GM12878 (cell line): Measurements from ENCODE around the gene EEFSEC.

Experiments used
- BRCA1 ChIP-seq: IDR thresholded peaks from 2 replicates; pipeline ENCODE4 v1.6.1; 2011; ENCODE audit warnings: low read depth, low read length, improper control_type of control experiment
- CEBPB ChIP-seq, 2 experiments: fragments of 150-350 bp in 1 of 2; IDR thresholded peaks; 2 replicates each; pipeline ENCODE4 v1.6.1; 2012 to 2014; ENCODE audit warnings: low read depth in 2 of 2, low read length in 2 of 2, borderline replicate concordance in 1 of 2, inconsistent platforms in 1 of 2
- E4F1 ChIP-seq: fragments of 450-650 bp; IDR thresholded peaks from 2 replicates; pipeline ENCODE4 v1.6.1; 2018; ENCODE audit warnings: borderline replicate concordance, mild to moderate bottlenecking; ENCODE audit not compliant: partially characterized antibody
- JUND ChIP-seq: IDR thresholded peaks from 2 replicates; pipeline ENCODE4 v1.6.1; 2012; ENCODE audit warnings: low read depth, mild to moderate bottlenecking, low read length, improper control_type of control experiment, moderate library complexity
- KAT2A ChIP-seq: conservative IDR thresholded peaks from 2 replicates; pipeline ENCODE4 v1.6.1; 2011; ENCODE audit warnings: low read depth, low read length; ENCODE audit not compliant: control insufficient read depth
- POLR2A ChIP-seq: IDR thresholded peaks from 2 replicates; pipeline ENCODE4 v1.6.1; 2011; ENCODE audit warnings: low read depth, mild to moderate bottlenecking, low read length
- RFX5 ChIP-seq: IDR thresholded peaks from 2 replicates; pipeline ENCODE4 v1.6.1; 2011; ENCODE audit warnings: low read depth, low read length, improper control_type of control experiment
- TAF1 ChIP-seq: IDR thresholded peaks from 2 replicates; pipeline ENCODE4 v1.6.1; 2011; ENCODE audit warnings: mild to moderate bottlenecking, low read depth, low read length, borderline replicate concordance
- ZNF207 ChIP-seq: fragments of 450-650 bp; IDR thresholded peaks from 2 replicates; pipeline ENCODE4 v1.6.1; 2014; ENCODE audit warnings: antibody characterized with exemption, mild to moderate bottlenecking, borderline replicate concordance
- ZNF274 ChIP-seq: IDR thresholded peaks from one replicate; pipeline ENCODE4 v1.8.0; 2011; ENCODE audit not compliant: insufficient read length, insufficient read depth
- TF ChIP-seq, protein P1 (sequence below), 3 experiments: IDR thresholded peaks in 2 of 3; conservative IDR thresholded peaks in 1 of 3; 2 replicates each; pipeline ENCODE4 v1.5.1; 2011; ENCODE audit warnings: low read depth in 3 of 3, low read length in 3 of 3, mild to moderate bottlenecking in 3 of 3, control low read depth in 2 of 3, moderate library complexity in 2 of 3, inconsistent platforms in 1 of 3, mixed read lengths in 1 of 3; ENCODE audit not compliant: control insufficient read depth in 2 of 3, insufficient read depth in 1 of 3; ENCODE audit errors: extremely low read depth in 1 of 3
- TF ChIP-seq, protein P2 (sequence below): IDR thresholded peaks from 2 replicates; pipeline ENCODE4 v1.6.1; 2011; ENCODE audit warnings: borderline replicate concordance, low read depth, mild to moderate bottlenecking, moderate library complexity, mixed read lengths, low read length; ENCODE audit not compliant: insufficient read depth; ENCODE audit errors: extremely low read length
- TF ChIP-seq, protein P3 (sequence below): IDR thresholded peaks from 2 replicates; pipeline ENCODE4 v1.6.1; 2012; ENCODE audit warnings: low read depth, low read length, improper control_type of control experiment

- TF ChIP-seq ZNF274 (no peak), POLR2A (no peak), E4F1 (no peak), KAT2A (no peak), TAF1 (no peak), JUND (no peak), ZNF207 (no peak), RFX5 (no peak), CEBPB (IDR thresholded peaks at IDR 0.05; ENCODE audit: borderline replicate concordance in 1 of 2, low read depth in 2 of 2, low read length in 2 of 2) (no peak), BRCA1 (no peak)
- TF ChIP-seq, protein P1, sequence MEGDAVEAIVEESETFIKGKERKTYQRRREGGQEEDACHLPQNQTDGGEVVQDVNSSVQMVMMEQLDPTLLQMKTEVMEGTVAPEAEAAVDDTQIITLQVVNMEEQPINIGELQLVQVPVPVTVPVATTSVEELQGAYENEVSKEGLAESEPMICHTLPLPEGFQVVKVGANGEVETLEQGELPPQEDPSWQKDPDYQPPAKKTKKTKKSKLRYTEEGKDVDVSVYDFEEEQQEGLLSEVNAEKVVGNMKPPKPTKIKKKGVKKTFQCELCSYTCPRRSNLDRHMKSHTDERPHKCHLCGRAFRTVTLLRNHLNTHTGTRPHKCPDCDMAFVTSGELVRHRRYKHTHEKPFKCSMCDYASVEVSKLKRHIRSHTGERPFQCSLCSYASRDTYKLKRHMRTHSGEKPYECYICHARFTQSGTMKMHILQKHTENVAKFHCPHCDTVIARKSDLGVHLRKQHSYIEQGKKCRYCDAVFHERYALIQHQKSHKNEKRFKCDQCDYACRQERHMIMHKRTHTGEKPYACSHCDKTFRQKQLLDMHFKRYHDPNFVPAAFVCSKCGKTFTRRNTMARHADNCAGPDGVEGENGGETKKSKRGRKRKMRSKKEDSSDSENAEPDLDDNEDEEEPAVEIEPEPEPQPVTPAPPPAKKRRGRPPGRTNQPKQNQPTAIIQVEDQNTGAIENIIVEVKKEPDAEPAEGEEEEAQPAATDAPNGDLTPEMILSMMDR (IDR thresholded peaks at IDR 0.05 in 2 of 3, conservative IDR thresholded peaks at IDR 0.05 in 1 of 3; ENCODE audit: control insufficient read depth in 2 of 3, extremely low read depth in 1 of 3, insufficient read depth in 1 of 3, low read depth in 3 of 3, low read length in 3 of 3), result no peak
- TF ChIP-seq, protein P2, sequence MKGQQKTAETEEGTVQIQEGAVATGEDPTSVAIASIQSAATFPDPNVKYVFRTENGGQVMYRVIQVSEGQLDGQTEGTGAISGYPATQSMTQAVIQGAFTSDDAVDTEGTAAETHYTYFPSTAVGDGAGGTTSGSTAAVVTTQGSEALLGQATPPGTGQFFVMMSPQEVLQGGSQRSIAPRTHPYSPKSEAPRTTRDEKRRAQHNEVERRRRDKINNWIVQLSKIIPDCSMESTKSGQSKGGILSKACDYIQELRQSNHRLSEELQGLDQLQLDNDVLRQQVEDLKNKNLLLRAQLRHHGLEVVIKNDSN, result no peak
- TF ChIP-seq, protein P3, sequence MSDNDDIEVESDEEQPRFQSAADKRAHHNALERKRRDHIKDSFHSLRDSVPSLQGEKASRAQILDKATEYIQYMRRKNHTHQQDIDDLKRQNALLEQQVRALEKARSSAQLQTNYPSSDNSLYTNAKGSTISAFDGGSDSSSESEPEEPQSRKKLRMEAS, result no peak
Measured at GRCh38 chr3:128278761-128279600, 125.7 kb downstream of the EEFSEC start.
